ENCODE data around the gene CABLES1. TPM values are rescaled to one million over a fixed set of nuclear protein-coding genes. Genes with fewer than 3 reads are reported as not detected.

Gene CABLES1
- polyA plus RNA-seq, 1 of the 3 experiments (the other 2 are of a cell fraction), result 2.2 TPM

DNA sequence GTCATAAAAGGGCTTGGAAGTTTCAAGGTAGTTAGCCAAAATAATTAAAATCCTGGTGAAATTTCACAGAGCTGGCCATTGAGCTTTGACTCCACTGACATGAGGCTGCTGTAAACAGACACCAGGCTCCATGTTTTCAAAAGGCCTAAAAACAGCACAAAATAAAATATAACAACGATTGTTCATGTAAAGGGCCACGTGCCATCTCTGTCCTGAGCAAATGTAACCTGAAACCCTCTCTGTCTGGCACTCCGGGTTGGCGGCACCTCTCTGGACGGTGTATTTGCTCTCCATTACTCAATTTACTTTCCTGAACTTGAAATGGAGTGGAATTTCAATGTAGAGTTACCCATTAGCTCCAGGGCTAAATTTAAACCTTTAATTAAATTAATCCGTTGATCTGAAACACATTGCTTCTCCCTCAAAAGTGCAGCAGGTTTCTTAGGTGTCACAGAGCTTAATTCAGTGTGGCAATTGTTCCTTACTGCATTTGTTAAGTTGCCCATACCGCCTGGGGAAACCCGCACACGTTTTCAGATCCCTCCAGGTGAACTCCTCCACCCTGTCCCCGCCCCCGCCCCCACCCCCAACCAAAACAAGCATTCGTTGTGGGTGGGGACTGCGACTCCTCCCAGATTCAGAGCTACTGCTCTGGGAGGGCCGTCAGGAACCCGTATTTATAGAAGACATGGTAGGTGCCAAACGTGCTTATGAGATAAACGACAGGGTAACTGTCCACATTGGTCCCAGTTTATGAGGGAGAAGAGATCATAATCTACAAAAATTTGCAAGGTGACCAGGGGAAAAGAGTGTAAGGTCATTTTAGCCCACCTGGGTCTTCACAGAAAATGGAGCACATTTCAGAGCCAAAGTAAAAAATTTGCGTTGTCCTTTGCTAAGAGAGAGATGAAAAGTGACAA is 1.2 kb upstream of the CABLES1 start:
- ChIA-PET CTCF (interaction anchor here (0.9 to 12.0 kb wide), 9 partner anchors 21 to 320 kb away, joined by 3 to 149 read pairs (median 4); no protein-coding TSS in a partner anchor), POLR2A (interaction anchor here (2.1 kb wide), 1 partner anchor 67 kb away, joined by 5 read pairs; no protein-coding TSS in a partner anchor)
- Histone ChIP-seq H3K27ac (ENCODE audit: low read depth in 2 of 2, low read length in 1 of 2) (peak overlapping the region; percentile 12 to 66; a peak in 2 of 4 replicates), H3K9me2 (no peaks in the 10 kb centered on the region), H3K9ac (no peak overlapping the region), H3K4me1 (ENCODE audit: control insufficient read depth in 1 of 2, insufficient read depth in 2 of 2, low read depth in 1 of 2, low read length in 1 of 2) (peaks cover 5 to 39% of the 10 kb centered on the region in 2 experiments; a peak in 2 of 4 replicates), H3K36me3 (replicated peaks in 1 of 2; ENCODE audit: control insufficient read depth in 1 of 2, insufficient read depth in 2 of 2, low read length in 1 of 2) (no peaks in the 10 kb centered on the region), H4K20me1 (ENCODE audit: insufficient read depth) (0 out of 2 replicates have a peak, but pooled peaks cover 5% of the 10 kb centered on the region), H2AFZ (ENCODE audit: low read depth) (peak overlapping the region; percentile 84), H3K4me2 (peak overlapping the region; percentile 90), H3K9me3 (no peaks in the 10 kb centered on the region), H3K4me3 (ENCODE audit: low read depth in 2 of 2, low read length in 1 of 2) (peak overlapping the region in 1 of 2 experiments; percentile 64; a peak in 2 of 4 replicates), H3F3A (replicated peaks; ENCODE audit: insufficient read depth) (peaks cover 5% of the 10 kb centered on the region), H3K27me3 (ENCODE audit: insufficient read depth) (no peaks in the 10 kb centered on the region), H3K79me2 (ENCODE audit: insufficient read depth) (peaks cover 32% of the 10 kb centered on the region)
- TF ChIP-seq, protein P1, sequence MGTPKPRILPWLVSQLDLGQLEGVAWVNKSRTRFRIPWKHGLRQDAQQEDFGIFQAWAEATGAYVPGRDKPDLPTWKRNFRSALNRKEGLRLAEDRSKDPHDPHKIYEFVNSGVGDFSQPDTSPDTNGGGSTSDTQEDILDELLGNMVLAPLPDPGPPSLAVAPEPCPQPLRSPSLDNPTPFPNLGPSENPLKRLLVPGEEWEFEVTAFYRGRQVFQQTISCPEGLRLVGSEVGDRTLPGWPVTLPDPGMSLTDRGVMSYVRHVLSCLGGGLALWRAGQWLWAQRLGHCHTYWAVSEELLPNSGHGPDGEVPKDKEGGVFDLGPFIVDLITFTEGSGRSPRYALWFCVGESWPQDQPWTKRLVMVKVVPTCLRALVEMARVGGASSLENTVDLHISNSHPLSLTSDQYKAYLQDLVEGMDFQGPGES (IDR thresholded peaks at IDR 0.05; ENCODE audit: low read depth, low read length), result no peak
- no peak for TF ChIP-seq TAF1 (IDR thresholded peaks at IDR 0.05; ENCODE audit: borderline replicate concordance, low read depth, low read length)
- TF ChIP-seq FOXM1 (IDR thresholded peaks at IDR 0.05; ENCODE audit: low read depth), result no peak
- TF ChIP-seq, protein P2, sequence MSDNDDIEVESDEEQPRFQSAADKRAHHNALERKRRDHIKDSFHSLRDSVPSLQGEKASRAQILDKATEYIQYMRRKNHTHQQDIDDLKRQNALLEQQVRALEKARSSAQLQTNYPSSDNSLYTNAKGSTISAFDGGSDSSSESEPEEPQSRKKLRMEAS (IDR thresholded peaks at IDR 0.05; ENCODE audit: low read depth), result 0 out of 2 replicates have a peak, but pooled peaks have one; percentile 23
- no peak for TF ChIP-seq ELF1 (IDR thresholded peaks at IDR 0.05)
- TF ChIP-seq, protein P3, sequence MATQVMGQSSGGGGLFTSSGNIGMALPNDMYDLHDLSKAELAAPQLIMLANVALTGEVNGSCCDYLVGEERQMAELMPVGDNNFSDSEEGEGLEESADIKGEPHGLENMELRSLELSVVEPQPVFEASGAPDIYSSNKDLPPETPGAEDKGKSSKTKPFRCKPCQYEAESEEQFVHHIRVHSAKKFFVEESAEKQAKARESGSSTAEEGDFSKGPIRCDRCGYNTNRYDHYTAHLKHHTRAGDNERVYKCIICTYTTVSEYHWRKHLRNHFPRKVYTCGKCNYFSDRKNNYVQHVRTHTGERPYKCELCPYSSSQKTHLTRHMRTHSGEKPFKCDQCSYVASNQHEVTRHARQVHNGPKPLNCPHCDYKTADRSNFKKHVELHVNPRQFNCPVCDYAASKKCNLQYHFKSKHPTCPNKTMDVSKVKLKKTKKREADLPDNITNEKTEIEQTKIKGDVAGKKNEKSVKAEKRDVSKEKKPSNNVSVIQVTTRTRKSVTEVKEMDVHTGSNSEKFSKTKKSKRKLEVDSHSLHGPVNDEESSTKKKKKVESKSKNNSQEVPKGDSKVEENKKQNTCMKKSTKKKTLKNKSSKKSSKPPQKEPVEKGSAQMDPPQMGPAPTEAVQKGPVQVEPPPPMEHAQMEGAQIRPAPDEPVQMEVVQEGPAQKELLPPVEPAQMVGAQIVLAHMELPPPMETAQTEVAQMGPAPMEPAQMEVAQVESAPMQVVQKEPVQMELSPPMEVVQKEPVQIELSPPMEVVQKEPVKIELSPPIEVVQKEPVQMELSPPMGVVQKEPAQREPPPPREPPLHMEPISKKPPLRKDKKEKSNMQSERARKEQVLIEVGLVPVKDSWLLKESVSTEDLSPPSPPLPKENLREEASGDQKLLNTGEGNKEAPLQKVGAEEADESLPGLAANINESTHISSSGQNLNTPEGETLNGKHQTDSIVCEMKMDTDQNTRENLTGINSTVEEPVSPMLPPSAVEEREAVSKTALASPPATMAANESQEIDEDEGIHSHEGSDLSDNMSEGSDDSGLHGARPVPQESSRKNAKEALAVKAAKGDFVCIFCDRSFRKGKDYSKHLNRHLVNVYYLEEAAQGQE (IDR thresholded peaks at IDR 0.05; ENCODE audit: low read depth, low read length), result no peak
- no peak for TF ChIP-seq NRF1 (IDR thresholded peaks at IDR 0.05; ENCODE audit: low read depth, low read length)
- TF ChIP-seq, protein P4, sequence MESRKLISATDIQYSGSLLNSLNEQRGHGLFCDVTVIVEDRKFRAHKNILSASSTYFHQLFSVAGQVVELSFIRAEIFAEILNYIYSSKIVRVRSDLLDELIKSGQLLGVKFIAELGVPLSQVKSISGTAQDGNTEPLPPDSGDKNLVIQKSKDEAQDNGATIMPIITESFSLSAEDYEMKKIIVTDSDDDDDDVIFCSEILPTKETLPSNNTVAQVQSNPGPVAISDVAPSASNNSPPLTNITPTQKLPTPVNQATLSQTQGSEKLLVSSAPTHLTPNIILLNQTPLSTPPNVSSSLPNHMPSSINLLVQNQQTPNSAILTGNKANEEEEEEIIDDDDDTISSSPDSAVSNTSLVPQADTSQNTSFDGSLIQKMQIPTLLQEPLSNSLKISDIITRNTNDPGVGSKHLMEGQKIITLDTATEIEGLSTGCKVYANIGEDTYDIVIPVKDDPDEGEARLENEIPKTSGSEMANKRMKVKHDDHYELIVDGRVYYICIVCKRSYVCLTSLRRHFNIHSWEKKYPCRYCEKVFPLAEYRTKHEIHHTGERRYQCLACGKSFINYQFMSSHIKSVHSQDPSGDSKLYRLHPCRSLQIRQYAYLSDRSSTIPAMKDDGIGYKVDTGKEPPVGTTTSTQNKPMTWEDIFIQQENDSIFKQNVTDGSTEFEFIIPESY (IDR thresholded peaks at IDR 0.05; ENCODE audit: borderline replicate concordance, low read depth), result no peak
- no peak for TF ChIP-seq GABPA (IDR thresholded peaks at IDR 0.05; ENCODE audit: low read depth)
- 0 out of 4 replicates have a peak, but pooled peaks of 1 of the 2 experiments have one; percentile 25 for TF ChIP-seq EP300 (IDR thresholded peaks at IDR 0.05; ENCODE audit: borderline replicate concordance in 1 of 2, low read depth in 1 of 2, low read length in 1 of 2)
- TF ChIP-seq, protein P5, sequence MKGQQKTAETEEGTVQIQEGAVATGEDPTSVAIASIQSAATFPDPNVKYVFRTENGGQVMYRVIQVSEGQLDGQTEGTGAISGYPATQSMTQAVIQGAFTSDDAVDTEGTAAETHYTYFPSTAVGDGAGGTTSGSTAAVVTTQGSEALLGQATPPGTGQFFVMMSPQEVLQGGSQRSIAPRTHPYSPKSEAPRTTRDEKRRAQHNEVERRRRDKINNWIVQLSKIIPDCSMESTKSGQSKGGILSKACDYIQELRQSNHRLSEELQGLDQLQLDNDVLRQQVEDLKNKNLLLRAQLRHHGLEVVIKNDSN (IDR thresholded peaks at IDR 0.05; ENCODE audit: borderline replicate concordance, low read depth), result no peak
- DNase-seq, result peak; percentile 48
- 54% methylated on average over 18 of the region's 18 CpGs for WGBS (ENCODE audit: low lambda C conversion rate)
